ENCODE results near the gene NEDD4L.

DNA sequence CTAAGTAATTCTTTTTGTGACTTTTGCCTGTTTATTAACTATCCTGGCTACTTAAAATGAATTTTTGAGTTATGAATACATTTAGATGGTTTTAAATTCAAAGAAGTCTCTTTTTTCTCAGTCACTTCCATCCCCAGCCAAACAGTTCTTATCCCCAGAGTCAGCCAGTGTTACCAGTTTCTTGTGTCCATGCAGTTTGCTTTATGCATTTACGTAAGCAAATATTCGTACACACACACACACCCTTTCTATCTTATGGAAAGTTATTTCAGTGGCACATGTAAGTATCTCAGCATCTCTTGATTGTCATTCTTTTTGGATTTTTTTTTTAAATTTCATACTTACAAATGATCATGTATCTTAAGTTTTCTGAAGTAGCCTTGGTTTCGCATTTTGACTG, 113.2 kb downstream of the NEDD4L start:
- TF ChIP-seq, protein P1, sequence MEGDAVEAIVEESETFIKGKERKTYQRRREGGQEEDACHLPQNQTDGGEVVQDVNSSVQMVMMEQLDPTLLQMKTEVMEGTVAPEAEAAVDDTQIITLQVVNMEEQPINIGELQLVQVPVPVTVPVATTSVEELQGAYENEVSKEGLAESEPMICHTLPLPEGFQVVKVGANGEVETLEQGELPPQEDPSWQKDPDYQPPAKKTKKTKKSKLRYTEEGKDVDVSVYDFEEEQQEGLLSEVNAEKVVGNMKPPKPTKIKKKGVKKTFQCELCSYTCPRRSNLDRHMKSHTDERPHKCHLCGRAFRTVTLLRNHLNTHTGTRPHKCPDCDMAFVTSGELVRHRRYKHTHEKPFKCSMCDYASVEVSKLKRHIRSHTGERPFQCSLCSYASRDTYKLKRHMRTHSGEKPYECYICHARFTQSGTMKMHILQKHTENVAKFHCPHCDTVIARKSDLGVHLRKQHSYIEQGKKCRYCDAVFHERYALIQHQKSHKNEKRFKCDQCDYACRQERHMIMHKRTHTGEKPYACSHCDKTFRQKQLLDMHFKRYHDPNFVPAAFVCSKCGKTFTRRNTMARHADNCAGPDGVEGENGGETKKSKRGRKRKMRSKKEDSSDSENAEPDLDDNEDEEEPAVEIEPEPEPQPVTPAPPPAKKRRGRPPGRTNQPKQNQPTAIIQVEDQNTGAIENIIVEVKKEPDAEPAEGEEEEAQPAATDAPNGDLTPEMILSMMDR (IDR thresholded peaks at IDR 0.05) = no peak
- TF ChIP-seq POLR2AphosphoS5 (IDR thresholded peaks at IDR 0.05) = no peak
- TF ChIP-seq EP300 (IDR thresholded peaks at IDR 0.05) = no peak
- TF ChIP-seq POLR2A (IDR thresholded peaks at IDR 0.05) = no peak
